PFSK-1 (cell line): ENCODE data around the gene JAG2.

Experiments used
- POLR2AphosphoS5 ChIP-seq: IDR thresholded peaks from 2 replicates; pipeline ENCODE4 v1.6.1; 2012; ENCODE audit warnings: low read depth, mild to moderate bottlenecking, control low read depth, low read length, moderate library complexity
- TAF1 ChIP-seq: IDR thresholded peaks from 2 replicates; pipeline ENCODE4 v1.6.1; 2012; ENCODE audit warnings: low read length, control low read depth, borderline replicate concordance; ENCODE audit not compliant: insufficient read depth
- TF ChIP-seq, protein P1 (sequence below), 2 experiments: IDR thresholded peaks; 2 replicates each; pipeline versions ENCODE4 v1.6.1 to v1.8.0; 2011 to 2012; ENCODE audit warnings: low read depth in 2 of 2, low read length in 2 of 2, control low read depth in 1 of 2, inconsistent platforms in 1 of 2, mild to moderate bottlenecking in 1 of 2, moderate library complexity in 1 of 2; ENCODE audit not compliant: insufficient read depth in 1 of 2

DNA sequence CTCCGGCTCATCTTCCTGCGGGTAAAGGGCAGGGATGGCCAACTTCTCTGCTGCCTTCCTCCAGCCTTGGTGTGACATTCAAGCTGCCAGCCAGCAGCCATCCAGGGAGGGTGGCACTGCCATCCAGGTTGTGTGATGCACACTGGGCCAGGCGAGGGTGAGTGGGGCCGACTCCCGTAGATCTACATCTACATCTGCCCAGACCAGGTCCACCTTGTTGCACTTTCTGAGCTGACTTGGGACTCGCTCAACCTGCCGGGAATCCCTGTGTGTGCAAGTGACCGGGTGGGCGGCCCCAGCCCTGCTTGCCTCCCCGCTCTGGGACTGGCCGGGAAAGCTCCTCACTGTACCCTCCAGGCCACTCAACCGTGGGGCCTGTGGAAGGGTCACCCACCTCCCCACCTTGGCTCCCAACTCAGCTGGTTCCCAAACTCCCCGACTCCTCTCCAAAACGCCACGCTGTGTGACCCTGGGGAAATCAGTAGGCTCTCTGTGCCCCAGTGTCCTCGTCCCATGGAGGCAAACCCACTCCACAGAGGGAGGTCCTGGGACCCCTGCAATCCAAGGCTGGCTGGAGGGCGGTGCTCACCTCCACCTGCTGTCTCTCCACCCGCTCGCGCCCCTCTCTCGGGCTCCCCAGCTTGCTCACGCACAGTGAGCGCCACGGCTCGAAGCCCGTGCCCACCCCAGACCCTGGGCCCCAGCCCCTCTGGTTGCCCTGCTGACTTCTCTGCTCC, 14.7 kb downstream of the JAG2 start:
- TF ChIP-seq TAF1, result no peak
- TF ChIP-seq, protein P1, sequence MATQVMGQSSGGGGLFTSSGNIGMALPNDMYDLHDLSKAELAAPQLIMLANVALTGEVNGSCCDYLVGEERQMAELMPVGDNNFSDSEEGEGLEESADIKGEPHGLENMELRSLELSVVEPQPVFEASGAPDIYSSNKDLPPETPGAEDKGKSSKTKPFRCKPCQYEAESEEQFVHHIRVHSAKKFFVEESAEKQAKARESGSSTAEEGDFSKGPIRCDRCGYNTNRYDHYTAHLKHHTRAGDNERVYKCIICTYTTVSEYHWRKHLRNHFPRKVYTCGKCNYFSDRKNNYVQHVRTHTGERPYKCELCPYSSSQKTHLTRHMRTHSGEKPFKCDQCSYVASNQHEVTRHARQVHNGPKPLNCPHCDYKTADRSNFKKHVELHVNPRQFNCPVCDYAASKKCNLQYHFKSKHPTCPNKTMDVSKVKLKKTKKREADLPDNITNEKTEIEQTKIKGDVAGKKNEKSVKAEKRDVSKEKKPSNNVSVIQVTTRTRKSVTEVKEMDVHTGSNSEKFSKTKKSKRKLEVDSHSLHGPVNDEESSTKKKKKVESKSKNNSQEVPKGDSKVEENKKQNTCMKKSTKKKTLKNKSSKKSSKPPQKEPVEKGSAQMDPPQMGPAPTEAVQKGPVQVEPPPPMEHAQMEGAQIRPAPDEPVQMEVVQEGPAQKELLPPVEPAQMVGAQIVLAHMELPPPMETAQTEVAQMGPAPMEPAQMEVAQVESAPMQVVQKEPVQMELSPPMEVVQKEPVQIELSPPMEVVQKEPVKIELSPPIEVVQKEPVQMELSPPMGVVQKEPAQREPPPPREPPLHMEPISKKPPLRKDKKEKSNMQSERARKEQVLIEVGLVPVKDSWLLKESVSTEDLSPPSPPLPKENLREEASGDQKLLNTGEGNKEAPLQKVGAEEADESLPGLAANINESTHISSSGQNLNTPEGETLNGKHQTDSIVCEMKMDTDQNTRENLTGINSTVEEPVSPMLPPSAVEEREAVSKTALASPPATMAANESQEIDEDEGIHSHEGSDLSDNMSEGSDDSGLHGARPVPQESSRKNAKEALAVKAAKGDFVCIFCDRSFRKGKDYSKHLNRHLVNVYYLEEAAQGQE (IDR thresholded peaks at IDR 0.05; ENCODE audit: insufficient read depth in 1 of 2, low read depth in 2 of 2, low read length in 2 of 2), result no peak
- no peak for TF ChIP-seq POLR2AphosphoS5
